ENCODE results near the gene LARP1B. TPM values are rescaled to one million over a fixed set of nuclear protein-coding genes. Genes with fewer than 3 reads are reported as not detected.
A peak's percentile ranks its signal among the peaks of the same experiment; 100 is the strongest.

Gene LARP1B
- total and polyA plus RNA-seq, 2 donors (not counting 1 experiment from before 2014, with no cell fraction given) = 16.8 to 17.1 TPM

DNA sequence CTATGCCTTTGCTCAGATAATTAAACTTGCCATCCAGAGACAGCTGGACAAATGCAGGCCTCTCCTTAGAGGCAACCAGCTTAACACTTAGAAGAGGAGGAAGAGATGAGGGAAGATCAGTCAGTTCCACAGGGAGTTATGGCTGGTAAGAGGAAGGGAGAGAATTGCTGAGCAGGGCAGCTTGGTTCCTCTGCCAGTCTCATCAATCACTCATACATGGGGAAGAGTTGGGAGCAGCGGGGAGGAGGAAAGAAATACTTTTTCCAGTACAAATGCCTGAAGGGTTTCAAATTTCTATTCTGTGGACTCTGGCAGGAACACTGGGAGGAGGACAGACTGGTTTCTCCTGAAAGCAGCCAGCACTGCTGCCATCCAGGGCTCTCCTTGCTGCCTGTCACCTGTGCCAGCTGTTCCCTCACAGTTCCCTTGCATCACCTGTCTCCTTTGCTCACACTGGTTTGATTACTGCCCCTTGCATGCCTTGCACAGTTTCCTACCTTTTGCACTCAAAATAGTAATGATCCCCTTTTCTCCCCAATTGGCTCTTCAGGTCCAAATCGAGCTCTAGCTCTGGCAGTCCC, 167.0 kb downstream of the LARP1B start:
- Histone ChIP-seq H3K36me3 (ENCODE audit: control insufficient read depth, insufficient read depth, low read length) (no peaks in the 10 kb centered on the region), H3K27ac (ENCODE audit: insufficient read depth, low read length) (no peak overlapping the region), H3K9me3 (ENCODE audit: control insufficient read depth, insufficient read depth, low read depth, low read length) (no peaks in the 10 kb centered on the region), H2AFZ (ENCODE audit: low read length) (no peak overlapping the region), H3K27me3 (ENCODE audit: control insufficient read depth, insufficient read depth, low read length) (no peaks in the 10 kb centered on the region), H3K4me3 (replicated peaks in 1 of 4; ENCODE audit: control extremely low read depth in 1 of 4, insufficient read depth in 1 of 4, low read depth in 3 of 4, low read length in 4 of 4) (no peak overlapping the region), H3K9ac (ENCODE audit: insufficient read depth, low read length) (no peak overlapping the region), H4K20me1 (ENCODE audit: control insufficient read depth, extremely low read depth, insufficient read depth, low read length) (no peaks in the 10 kb centered on the region), H3K4me2 (ENCODE audit: extremely low read depth, insufficient read depth, low read length) (no peak overlapping the region), H3K4me1 (ENCODE audit: control insufficient read depth, extremely low read depth, insufficient read depth, low read length) (peaks cover 7% of the 10 kb centered on the region), H3K79me2 (ENCODE audit: control insufficient read depth, insufficient read depth, low read length) (no peaks in the 10 kb centered on the region)
- TF ChIP-seq CTCF (conservative IDR thresholded peaks at IDR 0.05 in 1 of 2, IDR thresholded peaks at IDR 0.05 in 1 of 2; ENCODE audit: low read depth in 1 of 2, low read length in 2 of 2) = no peak
- no peak for TF ChIP-seq EZH2 (IDR thresholded peaks at IDR 0.05; ENCODE audit: low read length, missing control alignments)
- peak; percentile 42 to 62 for DNase-seq (ENCODE audit: low read depth in 2 of 2)

DNA sequence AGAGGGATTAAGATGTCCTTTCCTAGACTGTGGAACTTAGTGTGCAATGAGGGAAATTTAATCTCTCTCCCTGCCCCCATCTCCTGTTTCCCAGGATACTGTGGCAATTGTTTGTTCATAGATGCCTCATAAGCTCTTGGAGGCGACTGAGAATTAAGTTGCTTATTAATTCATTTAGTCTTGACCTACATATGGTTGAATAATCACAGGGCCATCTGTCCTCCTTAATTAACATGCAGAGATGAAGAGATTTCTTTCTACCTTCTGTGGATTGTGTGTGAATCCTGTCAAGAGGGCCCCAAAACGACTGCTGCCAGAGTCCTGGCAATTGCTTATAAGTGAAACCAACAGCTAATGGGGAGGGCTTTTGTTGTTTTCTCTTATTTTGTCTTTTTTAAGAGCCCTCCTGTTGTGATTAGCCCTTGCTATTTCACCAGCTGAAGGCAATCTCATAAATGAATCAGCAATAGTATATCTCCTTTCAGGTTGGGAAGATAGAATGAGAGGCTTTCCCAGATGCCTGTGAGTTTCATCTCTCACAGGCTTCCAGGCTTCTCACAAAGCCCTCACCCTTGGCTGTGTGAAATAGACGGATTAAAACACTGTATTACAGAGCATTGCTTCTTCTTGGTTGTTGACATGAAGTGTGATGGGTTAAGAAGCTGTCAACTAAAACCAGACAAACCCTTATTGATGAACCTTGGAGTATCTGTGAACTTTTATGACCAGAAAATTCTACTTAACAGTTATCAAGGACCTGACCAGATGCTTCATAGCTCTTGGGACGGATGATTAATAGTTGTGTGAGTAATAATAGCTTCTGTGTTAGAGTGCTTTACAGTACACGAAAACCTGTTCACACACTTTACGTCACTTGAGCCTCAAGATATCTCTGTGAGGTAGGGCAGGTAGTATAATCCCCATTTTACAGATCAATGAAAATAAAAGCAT, 168.0 kb downstream of the LARP1B start:
- no peak overlapping the region for H2AFZ ChIP-seq (ENCODE audit: low read length)
- no peaks in the 10 kb centered on the region for H3K36me3 ChIP-seq (ENCODE audit: control insufficient read depth, insufficient read depth, low read length)
- no peak overlapping the region for H3K9ac ChIP-seq (ENCODE audit: insufficient read depth, low read length)
- H3K27ac ChIP-seq (ENCODE audit: insufficient read depth, low read length) = no peak overlapping the region
- H3K4me3 ChIP-seq (replicated peaks in 1 of 4; ENCODE audit: control extremely low read depth in 1 of 4, insufficient read depth in 1 of 4, low read depth in 3 of 4, low read length in 4 of 4) = no peak overlapping the region
- H3K4me2 ChIP-seq (ENCODE audit: extremely low read depth, insufficient read depth, low read length) = no peak overlapping the region
- H3K27me3 ChIP-seq (ENCODE audit: control insufficient read depth, insufficient read depth, low read length) = no peaks in the 10 kb centered on the region
- DNase-seq (ENCODE audit: low read depth in 2 of 2) = peak; percentile 38 to 87
- TF ChIP-seq CTCF (conservative IDR thresholded peaks at IDR 0.05 in 1 of 2, IDR thresholded peaks at IDR 0.05 in 1 of 2; ENCODE audit: low read depth in 1 of 2, low read length in 2 of 2) = no peak
- TF ChIP-seq EZH2 (IDR thresholded peaks at IDR 0.05; ENCODE audit: low read length, missing control alignments) = no peak
- H4K20me1 ChIP-seq (ENCODE audit: control insufficient read depth, extremely low read depth, insufficient read depth, low read length) = no peaks in the 10 kb centered on the region
- H3K4me1 ChIP-seq (ENCODE audit: control insufficient read depth, extremely low read depth, insufficient read depth, low read length) = peaks cover 7% of the 10 kb centered on the region
- H3K79me2 ChIP-seq (ENCODE audit: control insufficient read depth, insufficient read depth, low read length) = no peaks in the 10 kb centered on the region
- H3K9me3 ChIP-seq (ENCODE audit: control insufficient read depth, insufficient read depth, low read depth, low read length) = no peaks in the 10 kb centered on the region

GRCh38 chr4:128232719-128233118, 171.6 kb downstream of the LARP1B start:
- Histone ChIP-seq H3K4me1 (ENCODE audit: control insufficient read depth, extremely low read depth, insufficient read depth, low read length) (peaks cover 3% of the 10 kb centered on the region), H3K4me2 (ENCODE audit: extremely low read depth, insufficient read depth, low read length) (no peak overlapping the region), H3K4me3 (replicated peaks in 1 of 4; ENCODE audit: control extremely low read depth in 1 of 4, insufficient read depth in 1 of 4, low read depth in 3 of 4, low read length in 4 of 4) (no peak overlapping the region), H4K20me1 (ENCODE audit: control insufficient read depth, extremely low read depth, insufficient read depth, low read length) (no peaks in the 10 kb centered on the region), H2AFZ (ENCODE audit: low read length) (no peak overlapping the region), H3K9ac (ENCODE audit: insufficient read depth, low read length) (no peak overlapping the region), H3K9me3 (ENCODE audit: control insufficient read depth, insufficient read depth, low read depth, low read length) (no peaks in the 10 kb centered on the region), H3K27me3 (ENCODE audit: control insufficient read depth, insufficient read depth, low read length) (no peaks in the 10 kb centered on the region), H3K36me3 (ENCODE audit: control insufficient read depth, insufficient read depth, low read length) (no peaks in the 10 kb centered on the region), H3K79me2 (ENCODE audit: control insufficient read depth, insufficient read depth, low read length) (no peaks in the 10 kb centered on the region), H3K27ac (ENCODE audit: insufficient read depth, low read length) (no peak overlapping the region)
- TF ChIP-seq CTCF (conservative IDR thresholded peaks at IDR 0.05 in 1 of 2, IDR thresholded peaks at IDR 0.05 in 1 of 2; ENCODE audit: low read depth in 1 of 2, low read length in 2 of 2) = no peak
- TF ChIP-seq EZH2 (IDR thresholded peaks at IDR 0.05; ENCODE audit: low read length, missing control alignments) = no peak
- no peak for DNase-seq (ENCODE audit: low read depth in 2 of 2)

Measured in fibroblast of lung (primary cell).